Liver (tissue), 9 donors: ENCODE results near the gene ADGRL4. TPM values are rescaled to one million over a fixed set of nuclear protein-coding genes. Genes with fewer than 3 reads are reported as not detected.

Experiments
- DNase-seq: peaks from one replicate; pipeline ENCODE4 v3.0.0-alpha.2; 2017; ENCODE audit warnings: low spot score
- H3K27ac ChIP-seq, 2 donors: one replicate each; pipeline ENCODE4 v1.7.0; 2013; ENCODE audit warnings: inconsistent platforms in 2 of 2, low read length in 2 of 2, control low read depth in 1 of 2, low read depth in 1 of 2, mild to moderate bottlenecking in 1 of 2
- H3K27me3 ChIP-seq, 4 donors: one replicate each; pipeline versions ENCODE4 v1.6.1 to v1.7.0; 2013; ENCODE audit warnings: low read length in 3 of 4, inconsistent platforms in 1 of 4, mild to moderate bottlenecking in 1 of 4, moderate library complexity in 1 of 4; ENCODE audit not compliant: control insufficient read depth in 4 of 4, insufficient read depth in 4 of 4
- H3K36me3 ChIP-seq, 4 donors: one replicate each; pipeline versions ENCODE4 v1.6.1 to v1.7.0; 2013; ENCODE audit warnings: low read length in 3 of 4, mild to moderate bottlenecking in 3 of 4, low read depth in 1 of 4, moderate library complexity in 1 of 4; ENCODE audit not compliant: control insufficient read depth in 4 of 4, insufficient read depth in 3 of 4
- H3K4me1 ChIP-seq, 4 donors: one replicate each; pipeline versions ENCODE4 v1.6.1 to v1.7.0; 2013; ENCODE audit warnings: low read length in 3 of 4, mild to moderate bottlenecking in 3 of 4, moderate library complexity in 1 of 4; ENCODE audit not compliant: control insufficient read depth in 4 of 4, insufficient read depth in 4 of 4
- H3K4me3 ChIP-seq, 3 donors: one replicate each; pipeline versions ENCODE4 v1.6.1 to v1.7.0; 2013; ENCODE audit warnings: low read length in 3 of 3, control low read depth in 1 of 3, low read depth in 1 of 3, mild to moderate bottlenecking in 1 of 3
- H3K9ac ChIP-seq, 2 donors: one replicate each; pipeline ENCODE4 v1.7.0; 2013; ENCODE audit warnings: low read length in 2 of 2, mild to moderate bottlenecking in 2 of 2, moderate library complexity in 2 of 2, control low read depth in 1 of 2, low read depth in 1 of 2
- H3K9me3 ChIP-seq, 4 donors: one replicate each; pipeline versions ENCODE4 v1.6.1 to v1.7.0; 2013; ENCODE audit warnings: low read length in 3 of 4; ENCODE audit not compliant: control insufficient read depth in 4 of 4
- EGR1 ChIP-seq, 2 donors: IDR thresholded peaks; 2 replicates each; pipeline ENCODE4 v1.6.1; 2016 to 2018; ENCODE audit warnings: antibody characterized with exemption in 2 of 2, low read depth in 2 of 2
- FOXA1 ChIP-seq: IDR thresholded peaks from 2 replicates; pipeline ENCODE4 v1.6.1; 2016; ENCODE audit warnings: antibody characterized with exemption
- FOXA2 ChIP-seq: IDR thresholded peaks from 2 replicates; pipeline ENCODE4 v1.6.1; 2016; ENCODE audit warnings: antibody characterized with exemption
- GABPA ChIP-seq, 2 donors: IDR thresholded peaks in 1 of 2; conservative IDR thresholded peaks in 1 of 2; 2 replicates each; pipeline ENCODE4 v1.6.1; 2016; ENCODE audit warnings: antibody characterized with exemption in 2 of 2, mild to moderate bottlenecking in 1 of 2, moderate library complexity in 1 of 2
- HNF4A ChIP-seq, 2 donors: conservative IDR thresholded peaks; 2 replicates each; pipeline ENCODE4 v1.6.1; 2016; ENCODE audit warnings: antibody characterized with exemption in 2 of 2, mild to moderate bottlenecking in 2 of 2
- HNF4G ChIP-seq: IDR thresholded peaks from 2 replicates; pipeline ENCODE4 v1.6.1; 2016; ENCODE audit warnings: antibody characterized with exemption
- JUND ChIP-seq, 2 donors: IDR thresholded peaks; 2 replicates each; pipeline ENCODE4 v1.6.1; 2016; ENCODE audit warnings: antibody characterized with exemption in 2 of 2
- MAX ChIP-seq: IDR thresholded peaks from 2 replicates; pipeline ENCODE4 v1.6.1; 2016; ENCODE audit warnings: antibody characterized with exemption
- NR2F2 ChIP-seq: IDR thresholded peaks from 2 replicates; pipeline ENCODE4 v1.6.1; 2016; ENCODE audit warnings: antibody characterized with exemption
- RAD21 ChIP-seq, 2 donors: IDR thresholded peaks; 2 replicates each; pipeline ENCODE4 v1.6.1; 2016; ENCODE audit warnings: antibody characterized with exemption in 2 of 2, mild to moderate bottlenecking in 2 of 2
- REST ChIP-seq: IDR thresholded peaks from 2 replicates; pipeline ENCODE4 v1.6.1; 2016; ENCODE audit warnings: antibody characterized with exemption, mild to moderate bottlenecking
- RXRA ChIP-seq, 2 donors: IDR thresholded peaks; 2 replicates each; pipeline ENCODE4 v1.6.1; 2017 to 2018; ENCODE audit warnings: antibody characterized with exemption in 2 of 2, mild to moderate bottlenecking in 1 of 2
- SP1 ChIP-seq: IDR thresholded peaks from 2 replicates; pipeline ENCODE4 v1.6.1; 2018; ENCODE audit warnings: antibody characterized with exemption, mild to moderate bottlenecking
- TAF1 ChIP-seq: conservative IDR thresholded peaks from 2 replicates; pipeline ENCODE4 v1.6.1; 2016; ENCODE audit warnings: antibody characterized with exemption, mild to moderate bottlenecking
- YY1 ChIP-seq: IDR thresholded peaks from 2 replicates; pipeline ENCODE4 v1.6.1; 2016; ENCODE audit warnings: antibody characterized with exemption, mild to moderate bottlenecking
- ZBTB33 ChIP-seq: IDR thresholded peaks from 2 replicates; pipeline ENCODE4 v1.6.1; 2016; ENCODE audit warnings: antibody characterized with exemption
- WGBS: extraction: QIAGEN DNeasy Blood & Tissue Kit; methylation state at CpG from one replicate; pipeline ENCODE4 v1.1.7; 2013; 5-methylcytosine and 5-hydroxymethylcytosine counted together
- polyA plus RNA-seq, 2 donors: library from polyadenylated mRNA; stranded (reverse) in 1 of 2; unstranded in 1 of 2; fragments of 200-250 nt in 1 of 2; fragments of >200 nt in 1 of 2; fragmentation: Nextera tagmentation in 1 of 2; extraction: Ambion mirVana in 1 of 2; gene quantifications; one replicate each; pipeline versions ENCODE4 v1.2.1 to v1.2.3, GENCODE V29; 2013 to 2015
- total RNA-seq, 2 donors: library from RNA; depleted of rRNA; stranded (reverse); fragments of >200 nt; gene quantifications; one replicate each; pipeline ENCODE4 v1.2.3, GENCODE V29; 2014
- TF ChIP-seq, protein P1 (sequence below): fragments of 150-350 bp; IDR thresholded peaks from 2 replicates; pipeline ENCODE4 v1.5.1; 2017; ENCODE audit warnings: improper control_type of control experiment, low read depth, low read length; ENCODE audit not compliant: missing input control
- TF ChIP-seq, protein P2 (sequence below): IDR thresholded peaks from 2 replicates; pipeline ENCODE4 v1.6.1; 2016; ENCODE audit warnings: antibody characterized with exemption
- donor health status: healthy.
- donor health status: healthy.
- donor health status: healthy.
- donor health status: healthy.
- donor health status: healthy.

The ADGRL4 gene
- total and polyA plus RNA-seq, 4 donors, result 2.1 to 9.2 (median 5.6) TPM

GRCh38 chr1:78892260-78892840, 114.2 kb downstream of the ADGRL4 start:
- TF ChIP-seq FOXA2 (no peak), TAF1 (no peak), YY1 (no peak), HNF4G (no peak)
- Histone ChIP-seq H3K4me3 (no peak overlapping the region), H3K27ac (no peak overlapping the region), H3K36me3 (no peaks in the 10 kb centered on the region), H3K4me1 (no peaks in the 10 kb centered on the region), H3K27me3 (no peaks in the 10 kb centered on the region), H3K9ac (no peak overlapping the region), H3K9me3 (no peaks in the 10 kb centered on the region)
- DNase-seq, result no peak
- WGBS, result 74% methylated on average over 3 of the region's 3 CpGs

- H3K4me3 ChIP-seq, result no peak overlapping the region
- H3K9me3 ChIP-seq, result no peaks in the 10 kb centered on the region
- TF ChIP-seq RAD21 (IDR thresholded peaks at IDR 0.05) (no peak), HNF4A (conservative IDR thresholded peaks at IDR 0.05) (no peak), ZBTB33 (no peak), TAF1 (no peak), NR2F2 (no peak), MAX (no peak), EGR1 (IDR thresholded peaks at IDR 0.05; ENCODE audit: low read depth in 2 of 2) (no peak), JUND (IDR thresholded peaks at IDR 0.05) (no peak), REST (no peak), RXRA (IDR thresholded peaks at IDR 0.05) (no peak), HNF4G (no peak), FOXA2 (no peak), YY1 (no peak), FOXA1 (no peak), GABPA (IDR thresholded peaks at IDR 0.05 in 1 of 2, conservative IDR thresholded peaks at IDR 0.05 in 1 of 2) (no peak), SP1 (no peak)
- TF ChIP-seq, protein P1, sequence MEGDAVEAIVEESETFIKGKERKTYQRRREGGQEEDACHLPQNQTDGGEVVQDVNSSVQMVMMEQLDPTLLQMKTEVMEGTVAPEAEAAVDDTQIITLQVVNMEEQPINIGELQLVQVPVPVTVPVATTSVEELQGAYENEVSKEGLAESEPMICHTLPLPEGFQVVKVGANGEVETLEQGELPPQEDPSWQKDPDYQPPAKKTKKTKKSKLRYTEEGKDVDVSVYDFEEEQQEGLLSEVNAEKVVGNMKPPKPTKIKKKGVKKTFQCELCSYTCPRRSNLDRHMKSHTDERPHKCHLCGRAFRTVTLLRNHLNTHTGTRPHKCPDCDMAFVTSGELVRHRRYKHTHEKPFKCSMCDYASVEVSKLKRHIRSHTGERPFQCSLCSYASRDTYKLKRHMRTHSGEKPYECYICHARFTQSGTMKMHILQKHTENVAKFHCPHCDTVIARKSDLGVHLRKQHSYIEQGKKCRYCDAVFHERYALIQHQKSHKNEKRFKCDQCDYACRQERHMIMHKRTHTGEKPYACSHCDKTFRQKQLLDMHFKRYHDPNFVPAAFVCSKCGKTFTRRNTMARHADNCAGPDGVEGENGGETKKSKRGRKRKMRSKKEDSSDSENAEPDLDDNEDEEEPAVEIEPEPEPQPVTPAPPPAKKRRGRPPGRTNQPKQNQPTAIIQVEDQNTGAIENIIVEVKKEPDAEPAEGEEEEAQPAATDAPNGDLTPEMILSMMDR, result no peak
- TF ChIP-seq, protein P2, sequence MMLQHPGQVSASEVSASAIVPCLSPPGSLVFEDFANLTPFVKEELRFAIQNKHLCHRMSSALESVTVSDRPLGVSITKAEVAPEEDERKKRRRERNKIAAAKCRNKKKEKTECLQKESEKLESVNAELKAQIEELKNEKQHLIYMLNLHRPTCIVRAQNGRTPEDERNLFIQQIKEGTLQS, result no peak
- no peak overlapping the region for H3K27ac ChIP-seq
- H3K9ac ChIP-seq, result no peak overlapping the region
- DNase-seq, result no peak
- H3K36me3 ChIP-seq, result no peaks in the 10 kb centered on the region
- no peaks in the 10 kb centered on the region for H3K4me1 ChIP-seq
- H3K27me3 ChIP-seq, result no peaks in the 10 kb centered on the region
- 92% methylated on average over 2 of the region's 2 CpGs for WGBS
Measured at GRCh38 chr1:78887458-78887857, 119.1 kb downstream of the ADGRL4 start.
